H9 (cell line): ENCODE data around the gene PC. TPM values are rescaled to one million over a fixed set of nuclear protein-coding genes. Genes with fewer than 3 reads are reported as not detected.

Source experiments
- DNase-seq: peaks from one replicate; pipeline ENCODE4 v3.0.0-alpha.2; 2017
- H2AFZ ChIP-seq: one replicate; pipeline ENCODE4 v1.6.1; 2013; ENCODE audit warnings: mild to moderate bottlenecking, low read length, control low read depth, moderate library complexity
- H2AK5ac ChIP-seq: 2 replicates; pipeline ENCODE4 v1.6.1; 2013; ENCODE audit warnings: low read length, control low read depth, mixed read lengths; ENCODE audit not compliant: insufficient read length
- H2BK120ac ChIP-seq: one replicate; pipeline ENCODE4 v1.6.1; 2013; ENCODE audit warnings: low read depth, mild to moderate bottlenecking, low read length, control low read depth, inconsistent platforms; ENCODE audit not compliant: poor library complexity, severe bottlenecking
- H2BK12ac ChIP-seq: 2 replicates; pipeline ENCODE4 v1.6.1; 2013; ENCODE audit warnings: low read length, control low read depth, mixed read lengths, low read depth; ENCODE audit not compliant: insufficient read length
- H2BK15ac ChIP-seq: 2 replicates; pipeline ENCODE4 v1.6.1; 2013; ENCODE audit warnings: low read depth, low read length, control low read depth
- H2BK20ac ChIP-seq: one replicate; pipeline ENCODE4 v1.6.1; 2013; ENCODE audit warnings: low read depth, mild to moderate bottlenecking, low read length, control low read depth, inconsistent platforms; ENCODE audit not compliant: poor library complexity, severe bottlenecking
- H2BK5ac ChIP-seq: 2 replicates; pipeline ENCODE4 v1.6.1; 2013; ENCODE audit warnings: low read length, control low read depth, mixed read lengths; ENCODE audit not compliant: insufficient read length
- H3K14ac ChIP-seq: 2 replicates; pipeline ENCODE4 v1.6.1; 2013; ENCODE audit warnings: low read length, control low read depth; ENCODE audit not compliant: insufficient read depth
- H3K18ac ChIP-seq: 2 replicates; pipeline ENCODE4 v1.6.1; 2013; ENCODE audit warnings: low read depth, mild to moderate bottlenecking, mixed read lengths, low read length, control low read depth; ENCODE audit not compliant: insufficient read length
- H3K23ac ChIP-seq: 2 replicates; pipeline ENCODE4 v1.6.1; 2013; ENCODE audit warnings: low read length, control low read depth, mixed read lengths, low read depth; ENCODE audit not compliant: insufficient read length
- H3K23me2 ChIP-seq: 2 replicates; pipeline ENCODE4 v1.6.1; 2013; ENCODE audit warnings: low read depth, mild to moderate bottlenecking, mixed read lengths, low read length, control low read depth; ENCODE audit not compliant: insufficient read length, poor library complexity, severe bottlenecking
- H3K27ac ChIP-seq: 2 replicates; pipeline ENCODE4 v1.5.1; 2013; ENCODE audit warnings: low read length, control low read depth, mixed read lengths, low read depth; ENCODE audit not compliant: insufficient read length
- H3K27me3 ChIP-seq: 2 replicates; pipeline ENCODE4 v1.6.1; 2013; ENCODE audit warnings: low read length, control low read depth, inconsistent platforms; ENCODE audit not compliant: insufficient read depth
- H3K4ac ChIP-seq: 2 replicates; pipeline ENCODE4 v1.6.1; 2013; ENCODE audit warnings: low read depth, mild to moderate bottlenecking, control low read depth, inconsistent platforms, low read length, moderate library complexity
- H3K4me1 ChIP-seq: 2 replicates; pipeline ENCODE4 v1.6.1; 2013; ENCODE audit warnings: low read length, control low read depth, inconsistent platforms; ENCODE audit not compliant: insufficient read depth
- H3K4me2 ChIP-seq: 2 replicates; pipeline ENCODE4 v1.6.1; 2013; ENCODE audit warnings: low read length, control low read depth, mixed read lengths; ENCODE audit not compliant: insufficient read length, insufficient read depth
- H3K56ac ChIP-seq: 2 replicates; pipeline ENCODE4 v1.6.1; 2013; ENCODE audit warnings: low read depth, mild to moderate bottlenecking, mixed read lengths, low read length, control low read depth; ENCODE audit not compliant: insufficient read length
- H3K79me1 ChIP-seq: 2 replicates; pipeline ENCODE4 v1.6.1; 2013; ENCODE audit warnings: low read depth, mild to moderate bottlenecking, moderate library complexity, low read length, control low read depth, inconsistent platforms; ENCODE audit not compliant: insufficient read depth, poor library complexity, severe bottlenecking
- H3K79me2 ChIP-seq: 2 replicates; pipeline ENCODE4 v1.6.1; 2013; ENCODE audit warnings: low read length, control low read depth, inconsistent platforms; ENCODE audit not compliant: insufficient read depth
- H3K9ac ChIP-seq: 2 replicates; pipeline ENCODE4 v1.6.1; 2013; ENCODE audit warnings: low read length, control low read depth, mixed read lengths; ENCODE audit not compliant: insufficient read length; ENCODE audit errors: extremely low read depth
- H3K9me3 ChIP-seq: one replicate; pipeline ENCODE4 v1.6.1; 2013; ENCODE audit warnings: low read depth, low read length, inconsistent platforms; ENCODE audit not compliant: control insufficient read depth
- H3T11ph ChIP-seq: one replicate; pipeline ENCODE4 v1.6.1; 2013; ENCODE audit warnings: mild to moderate bottlenecking, low read length, control low read depth, inconsistent platforms
- H4K20me1 ChIP-seq: one replicate; pipeline ENCODE4 v1.6.1; 2013; ENCODE audit not compliant: control insufficient read depth, insufficient read length, insufficient read depth
- H4K5ac ChIP-seq: 2 replicates; pipeline ENCODE4 v1.6.1; 2013; ENCODE audit warnings: low read depth, mild to moderate bottlenecking, mixed read lengths, low read length, control low read depth; ENCODE audit not compliant: insufficient read length
- H4K8ac ChIP-seq: replicated peaks from 2 replicates; pipeline ENCODE4 v1.6.1; 2013; ENCODE audit warnings: low read length, control low read depth, mixed read lengths, low read depth; ENCODE audit not compliant: insufficient read length
- H4K91ac ChIP-seq: 2 replicates; pipeline ENCODE4 v1.6.1; 2013; ENCODE audit warnings: low read depth, mild to moderate bottlenecking, moderate library complexity, mixed read lengths, low read length, control low read depth; ENCODE audit not compliant: insufficient read length
- H3K27ac Mint-ChIP-seq, 3 experiments: 2 replicates in 2 of 3; 3 replicates in 1 of 3; pipeline ENCODE4 v1.8.0; 2020 to 2021; ENCODE audit warnings: mixed read lengths in 3 of 3, mild to moderate bottlenecking in 1 of 3, moderate library complexity in 1 of 3
- H3K27me3 Mint-ChIP-seq: 2 replicates; pipeline ENCODE4 v1.8.0; 2021; ENCODE audit warnings: low read depth, mild to moderate bottlenecking, moderate library complexity, mixed read lengths
- H3K36me3 Mint-ChIP-seq, 3 experiments: 2 replicates in 2 of 3; 3 replicates in 1 of 3; pipeline ENCODE4 v1.8.0; 2020 to 2021; ENCODE audit warnings: low read depth in 3 of 3, mixed read lengths in 3 of 3; ENCODE audit not compliant: insufficient read depth in 1 of 3
- H3K4me1 Mint-ChIP-seq, 2 experiments: 2 replicates each; pipeline ENCODE4 v1.8.0; 2020; ENCODE audit warnings: mixed read lengths in 2 of 2
- H3K4me3 Mint-ChIP-seq, 2 experiments: 2 replicates in 1 of 2; 3 replicates in 1 of 2; pipeline ENCODE4 v1.8.0; 2020 to 2021; ENCODE audit warnings: mild to moderate bottlenecking in 2 of 2, mixed read lengths in 2 of 2, moderate library complexity in 1 of 2
- H3K9me3 Mint-ChIP-seq, 2 experiments: 2 replicates in 1 of 2; 3 replicates in 1 of 2; pipeline ENCODE4 v1.8.0; 2020; ENCODE audit warnings: mild to moderate bottlenecking in 2 of 2, mixed read lengths in 2 of 2, moderate library complexity in 1 of 2
- WGBS: extraction: QIAGEN DNeasy Blood & Tissue Kit; methylation state at CpG from one replicate; pipeline ENCODE4 v1.1.7; 2013; ENCODE audit warnings: missing lambda C conversion rate, low lambda C conversion rate, mixed read lengths; ENCODE audit not compliant: insufficient read length; ENCODE audit errors: extremely low coverage; 5-methylcytosine and 5-hydroxymethylcytosine counted together
- total RNA-seq: library from RNA; stranded (reverse); gene quantifications from 2 replicates; pipeline ENCODE4 v1.2.1, GENCODE V29; 2021
- TF ChIP-seq, protein P1 (sequence below): fragments of 200-600 bp; sonication (generic); conservative IDR thresholded peaks from 3 replicates; pipeline ENCODE4 v1.8.0; 2021; ENCODE audit warnings: antibody characterized with exemption, mild to moderate bottlenecking

The PC gene
- total RNA-seq, 1 experiment from 2014 or later, result 32.6 TPM

DNA sequence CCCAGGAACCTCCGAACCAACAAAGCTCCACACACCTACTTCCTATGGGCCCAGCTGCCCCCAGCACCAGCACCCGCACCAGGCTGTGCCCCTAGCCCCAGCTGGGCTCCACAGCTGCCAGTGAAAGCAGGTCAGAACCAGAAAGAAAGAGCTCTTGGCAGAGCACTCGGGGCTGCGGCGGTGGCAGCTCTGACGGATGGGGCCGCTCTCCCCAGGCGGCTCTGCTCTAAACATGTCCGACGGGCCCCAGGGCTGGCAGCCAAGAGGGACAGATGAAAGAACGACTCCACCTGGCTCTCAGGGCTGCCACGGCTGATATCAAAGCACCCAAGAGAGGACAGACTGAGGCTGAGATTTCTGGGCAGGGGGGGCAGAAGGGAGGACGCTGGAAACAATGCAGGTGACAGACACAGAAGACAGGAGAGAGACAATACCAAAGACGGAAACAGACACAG, 75.6 kb downstream of the PC start:
- H3K9ac ChIP-seq, result no peak overlapping the region
- no peak overlapping the region for H4K91ac ChIP-seq
- peak overlapping the region; percentile 85 to 94 (median 89); a peak in 6 of 7 replicates for H3K27ac Mint-ChIP-seq
- no peaks in the 10 kb centered on the region for H3K36me3 Mint-ChIP-seq
- TF ChIP-seq, protein P1, sequence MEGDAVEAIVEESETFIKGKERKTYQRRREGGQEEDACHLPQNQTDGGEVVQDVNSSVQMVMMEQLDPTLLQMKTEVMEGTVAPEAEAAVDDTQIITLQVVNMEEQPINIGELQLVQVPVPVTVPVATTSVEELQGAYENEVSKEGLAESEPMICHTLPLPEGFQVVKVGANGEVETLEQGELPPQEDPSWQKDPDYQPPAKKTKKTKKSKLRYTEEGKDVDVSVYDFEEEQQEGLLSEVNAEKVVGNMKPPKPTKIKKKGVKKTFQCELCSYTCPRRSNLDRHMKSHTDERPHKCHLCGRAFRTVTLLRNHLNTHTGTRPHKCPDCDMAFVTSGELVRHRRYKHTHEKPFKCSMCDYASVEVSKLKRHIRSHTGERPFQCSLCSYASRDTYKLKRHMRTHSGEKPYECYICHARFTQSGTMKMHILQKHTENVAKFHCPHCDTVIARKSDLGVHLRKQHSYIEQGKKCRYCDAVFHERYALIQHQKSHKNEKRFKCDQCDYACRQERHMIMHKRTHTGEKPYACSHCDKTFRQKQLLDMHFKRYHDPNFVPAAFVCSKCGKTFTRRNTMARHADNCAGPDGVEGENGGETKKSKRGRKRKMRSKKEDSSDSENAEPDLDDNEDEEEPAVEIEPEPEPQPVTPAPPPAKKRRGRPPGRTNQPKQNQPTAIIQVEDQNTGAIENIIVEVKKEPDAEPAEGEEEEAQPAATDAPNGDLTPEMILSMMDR, result no peak
- H3K27ac ChIP-seq, result no peak overlapping the region
- no peak overlapping the region for H3T11ph ChIP-seq
- H3K9me3 ChIP-seq, result no peaks in the 10 kb centered on the region
- H2BK15ac ChIP-seq, result no peak overlapping the region
- no peak overlapping the region for H2BK5ac ChIP-seq
- no peak overlapping the region for H3K4me3 Mint-ChIP-seq
- no peak overlapping the region for H3K4me2 ChIP-seq
- H3K79me1 ChIP-seq, result no peaks in the 10 kb centered on the region
- no peaks in the 10 kb centered on the region for H4K20me1 ChIP-seq
- no peak overlapping the region for H2BK20ac ChIP-seq
- H3K27me3 Mint-ChIP-seq, result no peaks in the 10 kb centered on the region; the same call in 1 of the 2 replicates
- no peaks in the 10 kb centered on the region for H3K27me3 ChIP-seq
- no CpG with 5 or more reads among the region's 14 CpGs for WGBS
- no peak overlapping the region for H3K4ac ChIP-seq
- no peak overlapping the region for H2AK5ac ChIP-seq
- no peak overlapping the region for H2AFZ ChIP-seq
- no peaks in the 10 kb centered on the region for H3K9me3 Mint-ChIP-seq
- no peak overlapping the region for H3K56ac ChIP-seq
- no peaks in the 10 kb centered on the region for H3K79me2 ChIP-seq
- H3K18ac ChIP-seq, result no peak overlapping the region
- peaks cover 49 to 65% of the 10 kb centered on the region in 2 experiments for H3K4me1 Mint-ChIP-seq
- H3K23ac ChIP-seq, result no peak overlapping the region
- H3K14ac ChIP-seq, result no peak overlapping the region
- no peak overlapping the region for H2BK120ac ChIP-seq
- no peak for DNase-seq
- no peak overlapping the region for H2BK12ac ChIP-seq
- H3K4me1 ChIP-seq, result peaks cover 2% of the 10 kb centered on the region; the same call in 1 of the 2 replicates
- no peak overlapping the region for H4K5ac ChIP-seq
- no peaks in the 10 kb centered on the region for H3K23me2 ChIP-seq
- H4K8ac ChIP-seq, result no peak overlapping the region
